B cell (primary cell): ENCODE measurements around the gene CARD10. TPM values are rescaled to one million over a fixed set of nuclear protein-coding genes. Genes with fewer than 3 reads are reported as not detected.
A peak's percentile ranks its signal among the peaks of the same experiment; 100 is the strongest.
"Not testable (repeated sequence)": the region's sequence is repeated elsewhere in the genome, so short reads cannot be mapped to it uniquely, and the experiment has no call there.

Experiments used
- ATAC-seq: fragments of 200-7000 bp; cut with Tn5 transposase; one replicate; pipeline ENCODE4 v1.10.0; 2021; ENCODE audit warnings: low read depth, mild to moderate bottlenecking, moderate number of reproducible peaks, moderate library complexity
- CTCF ChIA-PET: fragments of 350-600 bp; sonication (Branson Sonifier 250); formaldehyde crosslinking; loops from one replicate; lab custom pipeline; 2021; ENCODE audit warnings: antibody characterized with exemption, inconsistent platforms; lab: Charles Lee
- POLR2A ChIA-PET: fragments of 350-600 bp; sonication (Branson Sonifier 250); formaldehyde crosslinking; loops from one replicate; lab custom pipeline; 2021; ENCODE audit warnings: antibody characterized with exemption; lab: Charles Lee
- DNase-seq: peaks from one replicate; pipeline ENCODE4 v3.0.0; 2013
- H2AFZ ChIP-seq: 2 replicates; pipeline ENCODE4 v1.6.1; 2012; ENCODE audit warnings: mild to moderate bottlenecking, low read depth, low read length; ENCODE audit not compliant: insufficient read depth, poor library complexity, severe bottlenecking
- H3K27ac ChIP-seq, 2 donors: 1 replicate in 1 of 2; 2 replicates in 1 of 2; pipeline ENCODE4 v1.5.1; 2012 to 2013; ENCODE audit warnings: low read length in 2 of 2, mild to moderate bottlenecking in 2 of 2, moderate library complexity in 1 of 2
- H3K27me3 ChIP-seq, 4 experiments: fragments of 200-600 bp in 1 of 4; sonication (generic) in 1 of 4; replicated peaks in 1 of 4; 1 replicate in 2 of 4; 2 replicates in 2 of 4; pipeline versions ENCODE4 v1.6.1 to v1.7.0; 2013 to 2016; ENCODE audit warnings: low read length in 3 of 4, mild to moderate bottlenecking in 2 of 4, mixed read lengths in 1 of 4, moderate library complexity in 1 of 4; ENCODE audit not compliant: insufficient read depth in 4 of 4, control insufficient read depth in 3 of 4; ENCODE audit errors: control extremely low read depth in 1 of 4
- H3K36me3 ChIP-seq, 2 experiments: replicated peaks in 1 of 2; 1 replicate in 1 of 2; 2 replicates in 1 of 2; pipeline versions ENCODE4 v1.6.1 to v1.7.1; 2013; ENCODE audit warnings: low read length in 1 of 2; ENCODE audit not compliant: insufficient read depth in 2 of 2, control insufficient read depth in 1 of 2; ENCODE audit errors: control extremely low read depth in 1 of 2, extremely low read depth in 1 of 2
- H3K4me1 ChIP-seq, 2 donors: fragments of 200-600 bp in 1 of 2; sonication (generic) in 1 of 2; 1 replicate in 1 of 2; 2 replicates in 1 of 2; pipeline versions ENCODE4 v1.5.1 to v1.6.1; 2013 to 2017; ENCODE audit warnings: low read length in 2 of 2; ENCODE audit not compliant: control insufficient read depth in 2 of 2, insufficient read depth in 2 of 2
- H3K4me2 ChIP-seq: replicated peaks from 2 replicates; pipeline ENCODE3; 2012; ENCODE audit warnings: mild to moderate bottlenecking, low read depth, low read length; ENCODE audit not compliant: poor library complexity, severe bottlenecking
- H3K4me3 ChIP-seq, 5 experiments: fragments of 200-600 bp in 1 of 5; sonication (generic) in 1 of 5; 1 replicate in 3 of 5; 2 replicates in 2 of 5; pipeline versions ENCODE4 v1.5.1 to v1.7.0; 2011 to 2016; ENCODE audit warnings: low read length in 4 of 5, mild to moderate bottlenecking in 4 of 5, low read depth in 2 of 5, control low read depth in 1 of 5, moderate library complexity in 1 of 5; ENCODE audit not compliant: insufficient read depth in 1 of 5; ENCODE audit errors: control extremely low read depth in 1 of 5, extremely low read depth in 1 of 5
- H3K79me2 ChIP-seq: fragments of 200-600 bp; sonication (generic); one replicate; pipeline ENCODE4 v1.6.0; 2016; ENCODE audit warnings: low read length; ENCODE audit not compliant: control insufficient read depth, insufficient read depth
- H3K9ac ChIP-seq: fragments of 200-600 bp; sonication (generic); 2 replicates; pipeline ENCODE4 v1.6.1; 2017; ENCODE audit warnings: mild to moderate bottlenecking, low read length, moderate library complexity
- H3K9me3 ChIP-seq, 3 donors: one replicate each; pipeline versions ENCODE4 v1.6.1 to v1.7.1; 2013; ENCODE audit warnings: low read length in 2 of 3; ENCODE audit not compliant: control insufficient read depth in 2 of 3, insufficient read depth in 1 of 3; ENCODE audit errors: control extremely low read depth in 1 of 3
- H4K20me1 ChIP-seq: 2 replicates; pipeline ENCODE4 v1.6.0; 2012; ENCODE audit warnings: mild to moderate bottlenecking, low read length; ENCODE audit not compliant: insufficient read depth, control insufficient read depth, poor library complexity, severe bottlenecking
- H3K27ac Mint-ChIP-seq: one replicate; pipeline ENCODE4 v1.8.0; 2021; ENCODE audit warnings: mixed read lengths
- H3K27me3 Mint-ChIP-seq: one replicate; pipeline ENCODE4 v1.8.0; 2021; ENCODE audit warnings: mixed read lengths
- H3K4me1 Mint-ChIP-seq: one replicate; pipeline ENCODE4 v1.8.0; 2021; ENCODE audit warnings: mixed read lengths
- H3K4me3 Mint-ChIP-seq: one replicate; pipeline ENCODE4 v1.8.0; 2021; ENCODE audit warnings: mixed read lengths
- H3K9me3 Mint-ChIP-seq: one replicate; pipeline ENCODE4 v1.8.0; 2022; ENCODE audit warnings: mixed read lengths; ENCODE audit not compliant: insufficient read depth
- CTCF ChIP-seq: fragments of 200-600 bp; IDR thresholded peaks from one replicate; pipeline ENCODE4 v1.8.0; 2022; ENCODE audit warnings: antibody characterized with exemption, mild to moderate bottlenecking
- EZH2 ChIP-seq: IDR thresholded peaks from 2 replicates; pipeline ENCODE4 v1.6.1; 2012; ENCODE audit warnings: borderline replicate concordance, low read depth, mild to moderate bottlenecking, moderate library complexity, low read length; ENCODE audit not compliant: insufficient read depth, poor library complexity, severe bottlenecking
- WGBS: methylation state at CpG from one replicate; pipeline ENCODE4 v1.1.5; 2013; ENCODE audit warnings: missing lambda C conversion rate; ENCODE audit not compliant: insufficient coverage; 5-methylcytosine and 5-hydroxymethylcytosine counted together
- intact Hi-C: fragments of 100-400 bp; cut with micrococcal nuclease; formaldehyde crosslinking; loops from one replicate; pipeline ENCODE4 v1.10.0; 2022
- polyA plus RNA-seq: library from polyadenylated mRNA; depleted of rRNA; stranded (reverse); fragments of >200 nt; gene quantifications from 2 replicates; pipeline ENCODE4 v1.2.3, GENCODE V29; 2012
- total RNA-seq, 2 donors: library from RNA; stranded (reverse); fragments of 120-200 nt in 1 of 2; gene quantifications; 1 replicate in 1 of 2; 2 replicates in 1 of 2; pipeline versions ENCODE4 v1.2.3 to v1.2.4, GENCODE V29; 2013 to 2022

The CARD10 gene
- total and polyA plus RNA-seq, 2 donors (not counting 1 experiment from before 2014, with no cell fraction given), result not detected

- intact Hi-C loops, result no loop called here
- no peak overlapping the region for H3K9ac ChIP-seq
- no peaks in the 10 kb centered on the region for H3K9me3 Mint-ChIP-seq
- no peaks in the 10 kb centered on the region for H3K79me2 ChIP-seq
- ATAC-seq (no peak), DNase-seq (no peak)
- no peaks in the 10 kb centered on the region for H3K27me3 Mint-ChIP-seq
- H3K4me1 ChIP-seq, result no peaks in the 10 kb centered on the region
- no peak overlapping the region for H3K27ac ChIP-seq
- CTCF ChIA-PET, result interaction anchor here (0.6 to 4.6 kb wide), 4 partner anchors 12 to 87 kb away, joined by 3 to 34 read pairs (median 4); partner anchors contain the start of gene MFNG
- peaks cover 36% of the 10 kb centered on the region for H4K20me1 ChIP-seq
- H3K4me3 Mint-ChIP-seq, result no peak overlapping the region
- no peak overlapping the region for H3K4me2 ChIP-seq
- no peaks in the 10 kb centered on the region for H3K27me3 ChIP-seq
- H3K36me3 ChIP-seq, result peaks cover 0 to 54% of the 10 kb centered on the region in 2 experiments
- WGBS, result 94% methylated on average over 7 of the region's 8 CpGs
- no peak overlapping the region for H2AFZ ChIP-seq
- H3K9me3 ChIP-seq, result peaks cover 0 to 5% (median 0%) of the 10 kb centered on the region in 3 donors
- no peak for TF ChIP-seq EZH2
- TF ChIP-seq CTCF, result no peak
- H3K27ac Mint-ChIP-seq, result no peak overlapping the region
- H3K4me3 ChIP-seq, result no peak overlapping the region
- H3K4me1 Mint-ChIP-seq, result peaks cover 17% of the 10 kb centered on the region
- POLR2A ChIA-PET, result no interaction called here
Measured at GRCh38 chr22:37469416-37470086, 49.7 kb downstream of the CARD10 start.

- WGBS, result 89% methylated on average over 13 of the region's 14 CpGs
Measured at GRCh38 chr22:37468201-37468695, 51.0 kb downstream of the CARD10 start.

More at GRCh38 chr22:37468201-37468695, 51.0 kb downstream of the CARD10 start:
- H3K4me3 ChIP-seq, POLR2A ChIA-PET, DNase-seq, H3K9me3 Mint-ChIP-seq, H3K27me3 Mint-ChIP-seq, H3K4me3 Mint-ChIP-seq, H3K27me3 ChIP-seq, H3K4me1 ChIP-seq, H3K4me2 ChIP-seq, H3K9me3 ChIP-seq, H2AFZ ChIP-seq, intact Hi-C loops, H3K27ac ChIP-seq, H3K79me2 ChIP-seq, ATAC-seq, H3K9ac ChIP-seq: not testable (repeated sequence)
- peak overlapping the region; percentile 63 for H3K27ac Mint-ChIP-seq
- Histone ChIP-seq H4K20me1 (peaks cover 24% of the 10 kb centered on the region), H3K36me3 (peaks cover 0 to 46% of the 10 kb centered on the region in 2 experiments)
- H3K4me1 Mint-ChIP-seq, result peaks cover 20% of the 10 kb centered on the region
- CTCF ChIA-PET, result interaction anchor here (0.7 kb wide), 1 partner anchor 413 kb away, joined by 4 read pairs; no protein-coding TSS in a partner anchor
